SK-N-SH treated with all-trans-retinoic acid at 6 μM for 48 hours (cell line): Measurements from ENCODE around the gene RTF2.

Experiments used
- ATAC-seq: fragments of 200-7000 bp; cut with Tn5 transposase; 3 replicates; pipeline ENCODE4 v1.9.1; 2020; ENCODE audit warnings: mild to moderate bottlenecking, moderate library complexity
- ARNTL ChIP-seq: fragments of 450-650 bp; formaldehyde crosslinking; IDR thresholded peaks from 2 replicates; pipeline ENCODE4 v1.5.0; 2020; ENCODE audit warnings: low read depth, mild to moderate bottlenecking, moderate library complexity, borderline replicate concordance
- BACH2 ChIP-seq: fragments of 250-450 bp; sonication (Bioruptor Pico); IDR thresholded peaks from 2 replicates; pipeline ENCODE4 v1.9.0; 2021; ENCODE audit warnings: mild to moderate bottlenecking, borderline replicate concordance
- CREB5 ChIP-seq: fragments of 250-450 bp; sonication (Bioruptor Pico); IDR thresholded peaks from 2 replicates; pipeline ENCODE4 v1.5.1; 2020; ENCODE audit warnings: low read depth, mild to moderate bottlenecking, moderate library complexity
- CSDC2 ChIP-seq: fragments of 250-450 bp; sonication (Bioruptor Pico); IDR thresholded peaks from 2 replicates; pipeline ENCODE4 v1.5.0; 2020; ENCODE audit warnings: mild to moderate bottlenecking, moderate library complexity
- GLIS3 ChIP-seq: fragments of 250-450 bp; sonication (Bioruptor Pico); IDR thresholded peaks from 2 replicates; pipeline ENCODE4 v1.5.0; 2020; ENCODE audit warnings: mild to moderate bottlenecking, moderate library complexity
- ISL1 ChIP-seq: fragments of 250-450 bp; sonication (Bioruptor Pico); IDR thresholded peaks from 2 replicates; pipeline ENCODE4 v2.1.2; 2022; ENCODE audit warnings: mild to moderate bottlenecking, moderate library complexity
- OSR1 ChIP-seq: fragments of 250-450 bp; sonication (Bioruptor Pico); IDR thresholded peaks from 2 replicates; pipeline ENCODE4 v1.8.0; 2022; ENCODE audit warnings: moderate library complexity, mild to moderate bottlenecking, inconsistent platforms
- PPARA ChIP-seq: fragments of 250-450 bp; sonication (Bioruptor Pico); IDR thresholded peaks from 2 replicates; pipeline ENCODE4 v1.5.0; 2020; ENCODE audit warnings: mild to moderate bottlenecking, borderline replicate concordance
- RARB ChIP-seq: fragments of 250-450 bp; sonication (Bioruptor Pico); IDR thresholded peaks from 2 replicates; pipeline ENCODE4 v1.8.0; 2021; ENCODE audit warnings: mild to moderate bottlenecking, moderate library complexity
- SNAI2 ChIP-seq: fragments of 250-450 bp; sonication (Bioruptor Pico); IDR thresholded peaks from 2 replicates; pipeline ENCODE4 v1.5.0; 2020; ENCODE audit warnings: mild to moderate bottlenecking, moderate library complexity
- TCF4 ChIP-seq: fragments of 250-450 bp; sonication (Bioruptor Pico); IDR thresholded peaks from 2 replicates; pipeline ENCODE4 v1.8.0; 2021; ENCODE audit warnings: mild to moderate bottlenecking, moderate library complexity, borderline replicate concordance
- TOX ChIP-seq: fragments of 250-450 bp; sonication (Bioruptor Pico); IDR thresholded peaks from 2 replicates; pipeline ENCODE4 v1.8.0; 2021; ENCODE audit warnings: mild to moderate bottlenecking, moderate library complexity, borderline replicate concordance
- ZC3H10 ChIP-seq: fragments of 250-450 bp; sonication (Bioruptor Pico); IDR thresholded peaks from 2 replicates; pipeline ENCODE4 v1.5.1; 2021; ENCODE audit warnings: mild to moderate bottlenecking, moderate library complexity
- ZFP3 ChIP-seq: fragments of 250-450 bp; sonication (Bioruptor Pico); IDR thresholded peaks from 2 replicates; pipeline ENCODE4 v1.5.0; 2020; ENCODE audit warnings: mild to moderate bottlenecking, moderate library complexity
- ZFP30 ChIP-seq: fragments of 450-650 bp; formaldehyde crosslinking; IDR thresholded peaks from 2 replicates; pipeline ENCODE4 v1.5.0; 2022; ENCODE audit warnings: mild to moderate bottlenecking, moderate library complexity
- ZNF565 ChIP-seq: fragments of 450-650 bp; formaldehyde crosslinking; conservative IDR thresholded peaks from 2 replicates; pipeline ENCODE4 v1.5.0; 2020; ENCODE audit warnings: low read depth, mild to moderate bottlenecking, moderate library complexity
- ZNF70 ChIP-seq: fragments of 450-650 bp; formaldehyde crosslinking; IDR thresholded peaks from 2 replicates; pipeline ENCODE4 v1.5.0; 2020; ENCODE audit warnings: mild to moderate bottlenecking, moderate library complexity
- ZNF8 ChIP-seq: fragments of 450-650 bp; formaldehyde crosslinking; IDR thresholded peaks from 2 replicates; pipeline ENCODE4 v1.5.0; 2020; ENCODE audit warnings: mild to moderate bottlenecking, moderate library complexity
- TF ChIP-seq, protein P1 (sequence below): fragments of 250-450 bp; sonication (Bioruptor Pico); IDR thresholded peaks from 2 replicates; pipeline ENCODE4 v1.5.1; 2021; ENCODE audit warnings: mild to moderate bottlenecking, moderate library complexity
- TF ChIP-seq, protein P2 (sequence below): fragments of 250-450 bp; sonication (Bioruptor Pico); IDR thresholded peaks from 2 replicates; pipeline ENCODE4 v1.5.0; 2020; ENCODE audit warnings: mild to moderate bottlenecking, moderate library complexity
- TF ChIP-seq, protein P3 (sequence below): fragments of 250-450 bp; sonication (Bioruptor Pico); IDR thresholded peaks from 2 replicates; pipeline ENCODE4 v1.8.0; 2021; ENCODE audit warnings: low read depth, mild to moderate bottlenecking, moderate library complexity, borderline replicate concordance

The RTF2 gene

DNA sequence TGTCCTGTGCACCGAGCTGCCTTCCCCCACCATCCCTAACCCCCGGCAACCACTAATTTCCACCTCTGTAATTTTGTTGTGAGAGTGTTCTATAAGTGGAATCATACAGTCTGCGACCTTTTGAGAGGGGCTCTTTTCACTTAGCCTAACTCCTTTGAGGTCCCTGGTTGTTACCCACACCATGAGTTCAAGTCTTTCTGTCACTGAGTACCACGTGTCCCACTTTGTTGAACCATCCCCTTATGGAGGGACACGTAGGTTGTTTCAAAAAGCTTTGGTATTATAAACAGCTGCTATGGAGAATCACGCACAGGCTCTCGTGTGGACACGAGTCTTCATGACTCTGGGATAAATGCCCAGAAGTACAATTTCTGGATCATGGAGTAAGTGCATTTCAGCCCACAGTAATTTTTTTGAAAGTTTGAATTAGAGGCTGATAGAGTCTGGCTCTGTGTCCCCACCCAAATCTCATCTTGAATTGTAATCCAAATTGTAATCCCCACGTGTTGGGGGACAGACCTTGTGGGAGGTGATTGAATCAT lies 74.1 kb downstream of the RTF2 start:
- TF ChIP-seq RARB (CRISPR knock-in tag) = no peak
- TF ChIP-seq, protein P1, sequence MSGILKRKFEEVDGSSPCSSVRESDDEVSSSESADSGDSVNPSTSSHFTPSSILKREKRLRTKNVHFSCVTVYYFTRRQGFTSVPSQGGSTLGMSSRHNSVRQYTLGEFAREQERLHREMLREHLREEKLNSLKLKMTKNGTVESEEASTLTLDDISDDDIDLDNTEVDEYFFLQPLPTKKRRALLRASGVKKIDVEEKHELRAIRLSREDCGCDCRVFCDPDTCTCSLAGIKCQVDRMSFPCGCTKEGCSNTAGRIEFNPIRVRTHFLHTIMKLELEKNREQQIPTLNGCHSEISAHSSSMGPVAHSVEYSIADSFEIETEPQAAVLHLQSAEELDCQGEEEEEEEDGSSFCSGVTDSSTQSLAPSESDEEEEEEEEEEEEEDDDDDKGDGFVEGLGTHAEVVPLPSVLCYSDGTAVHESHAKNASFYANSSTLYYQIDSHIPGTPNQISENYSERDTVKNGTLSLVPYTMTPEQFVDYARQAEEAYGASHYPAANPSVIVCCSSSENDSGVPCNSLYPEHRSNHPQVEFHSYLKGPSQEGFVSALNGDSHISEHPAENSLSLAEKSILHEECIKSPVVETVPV (CRISPR knock-in tag) = no peak
- no peak for TF ChIP-seq SNAI2 (CRISPR knock-in tag)
- TF ChIP-seq ZFP3 = no peak
- ATAC-seq = no peak

DNA sequence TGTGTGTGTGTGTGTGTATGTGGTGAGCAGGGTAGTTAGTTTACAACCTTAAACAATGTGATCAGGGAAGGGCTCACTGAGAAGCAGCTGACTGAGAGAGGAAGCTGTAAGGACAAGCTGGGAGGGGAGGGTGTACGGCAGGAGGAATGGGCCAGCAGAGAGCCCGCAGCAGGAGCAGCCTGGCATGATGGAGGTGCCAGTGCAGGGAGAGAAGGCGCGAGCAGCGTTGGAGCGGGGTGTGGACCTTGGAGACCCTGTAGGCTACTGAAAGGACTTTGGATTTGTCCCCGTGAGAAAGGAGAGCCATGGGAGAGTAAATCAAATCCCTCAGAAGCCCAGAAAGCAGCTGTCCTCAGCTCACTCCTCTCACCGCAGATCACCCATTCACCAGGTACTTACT lies 83.1 kb downstream of the RTF2 start:
- TF ChIP-seq CSDC2 (CRISPR knock-in tag) = no peak
- TF ChIP-seq CREB5 (CRISPR knock-in tag) = no peak
- TF ChIP-seq PPARA (CRISPR knock-in tag) = no peak
- TF ChIP-seq GLIS3 (CRISPR knock-in tag) = no peak
- TF ChIP-seq TCF4 = no peak
- TF ChIP-seq OSR1 (CRISPR knock-in tag) = no peak
- TF ChIP-seq, protein P2, sequence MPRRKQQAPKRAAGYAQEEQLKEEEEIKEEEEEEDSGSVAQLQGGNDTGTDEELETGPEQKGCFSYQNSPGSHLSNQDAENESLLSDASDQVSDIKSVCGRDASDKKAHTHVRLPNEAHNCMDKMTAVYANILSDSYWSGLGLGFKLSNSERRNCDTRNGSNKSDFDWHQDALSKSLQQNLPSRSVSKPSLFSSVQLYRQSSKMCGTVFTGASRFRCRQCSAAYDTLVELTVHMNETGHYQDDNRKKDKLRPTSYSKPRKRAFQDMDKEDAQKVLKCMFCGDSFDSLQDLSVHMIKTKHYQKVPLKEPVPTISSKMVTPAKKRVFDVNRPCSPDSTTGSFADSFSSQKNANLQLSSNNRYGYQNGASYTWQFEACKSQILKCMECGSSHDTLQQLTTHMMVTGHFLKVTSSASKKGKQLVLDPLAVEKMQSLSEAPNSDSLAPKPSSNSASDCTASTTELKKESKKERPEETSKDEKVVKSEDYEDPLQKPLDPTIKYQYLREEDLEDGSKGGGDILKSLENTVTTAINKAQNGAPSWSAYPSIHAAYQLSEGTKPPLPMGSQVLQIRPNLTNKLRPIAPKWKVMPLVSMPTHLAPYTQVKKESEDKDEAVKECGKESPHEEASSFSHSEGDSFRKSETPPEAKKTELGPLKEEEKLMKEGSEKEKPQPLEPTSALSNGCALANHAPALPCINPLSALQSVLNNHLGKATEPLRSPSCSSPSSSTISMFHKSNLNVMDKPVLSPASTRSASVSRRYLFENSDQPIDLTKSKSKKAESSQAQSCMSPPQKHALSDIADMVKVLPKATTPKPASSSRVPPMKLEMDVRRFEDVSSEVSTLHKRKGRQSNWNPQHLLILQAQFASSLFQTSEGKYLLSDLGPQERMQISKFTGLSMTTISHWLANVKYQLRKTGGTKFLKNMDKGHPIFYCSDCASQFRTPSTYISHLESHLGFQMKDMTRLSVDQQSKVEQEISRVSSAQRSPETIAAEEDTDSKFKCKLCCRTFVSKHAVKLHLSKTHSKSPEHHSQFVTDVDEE (CRISPR knock-in tag) = no peak
- no peak for TF ChIP-seq ZNF565
- no peak for TF ChIP-seq ZNF70
- TF ChIP-seq ARNTL (CRISPR knock-in tag) = no peak
- TF ChIP-seq, protein P1 (CRISPR knock-in tag) = no peak
- no peak for TF ChIP-seq ZFP3
- no peak for TF ChIP-seq SNAI2 (CRISPR knock-in tag)
- no peak for TF ChIP-seq ISL1 (CRISPR knock-in tag)
- TF ChIP-seq BACH2 (CRISPR knock-in tag) = no peak
- TF ChIP-seq, protein P3, sequence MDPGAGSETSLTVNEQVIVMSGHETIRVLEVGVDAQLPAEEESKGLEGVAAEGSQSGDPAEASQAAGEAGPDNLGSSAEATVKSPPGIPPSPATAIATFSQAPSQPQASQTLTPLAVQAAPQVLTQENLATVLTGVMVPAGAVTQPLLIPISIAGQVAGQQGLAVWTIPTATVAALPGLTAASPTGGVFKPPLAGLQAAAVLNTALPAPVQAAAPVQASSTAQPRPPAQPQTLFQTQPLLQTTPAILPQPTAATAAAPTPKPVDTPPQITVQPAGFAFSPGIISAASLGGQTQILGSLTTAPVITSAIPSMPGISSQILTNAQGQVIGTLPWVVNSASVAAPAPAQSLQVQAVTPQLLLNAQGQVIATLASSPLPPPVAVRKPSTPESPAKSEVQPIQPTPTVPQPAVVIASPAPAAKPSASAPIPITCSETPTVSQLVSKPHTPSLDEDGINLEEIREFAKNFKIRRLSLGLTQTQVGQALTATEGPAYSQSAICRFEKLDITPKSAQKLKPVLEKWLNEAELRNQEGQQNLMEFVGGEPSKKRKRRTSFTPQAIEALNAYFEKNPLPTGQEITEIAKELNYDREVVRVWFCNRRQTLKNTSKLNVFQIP (CRISPR knock-in tag) = no peak
- no peak for TF ChIP-seq RARB (CRISPR knock-in tag)
- TF ChIP-seq TOX = no peak
- no peak for TF ChIP-seq ZNF8
- TF ChIP-seq, all 23 proteins: peak for 0
- ATAC-seq = no peak

GRCh38 chr20:56552911-56553629 lies 84.6 kb downstream of the RTF2 start:
- no peak for ATAC-seq

More at GRCh38 chr20:56552911-56553629, 84.6 kb downstream of the RTF2 start:
- no peak for TF ChIP-seq ZFP30 (CRISPR knock-in tag)
- TF ChIP-seq, protein P3 (CRISPR knock-in tag) = no peak
- TF ChIP-seq ZFP3 = no peak
- TF ChIP-seq TOX = no peak
- TF ChIP-seq, protein P2 (CRISPR knock-in tag) = no peak
- no peak for TF ChIP-seq GLIS3 (CRISPR knock-in tag)
- TF ChIP-seq ARNTL (CRISPR knock-in tag) = no peak
- no peak for TF ChIP-seq ZNF565
- TF ChIP-seq RARB (CRISPR knock-in tag) = no peak
- no peak for TF ChIP-seq ISL1 (CRISPR knock-in tag)
- TF ChIP-seq ZNF70 = no peak
- no peak for TF ChIP-seq ZC3H10 (CRISPR knock-in tag)
- no peak for TF ChIP-seq ZNF8
